ENCODE measurements around the gene C19orf44.
"Not testable (repeated sequence)": the region's sequence is repeated elsewhere in the genome, so short reads cannot be mapped to it uniquely, and the experiment has no call there.

The C19orf44 gene

DNA sequence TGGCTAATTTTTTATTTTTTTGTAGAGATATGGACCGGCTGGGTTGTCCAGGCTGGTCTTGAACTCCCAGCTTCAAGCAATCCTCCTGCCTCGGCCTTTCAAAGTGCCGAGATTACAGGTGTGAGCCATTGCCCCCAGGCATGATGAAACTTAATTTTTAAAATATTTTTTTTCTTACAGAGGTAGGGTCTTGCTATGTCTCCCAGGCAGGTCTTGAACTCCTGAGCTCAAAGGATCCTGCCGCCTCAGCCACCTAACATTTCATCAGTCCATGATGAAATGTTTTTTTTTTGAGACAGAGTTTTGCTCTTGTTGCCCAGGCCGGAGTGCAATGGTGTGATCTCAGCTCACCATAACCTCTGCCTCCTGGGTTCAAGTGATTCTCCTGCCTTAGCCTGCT is 12.4 kb downstream of the C19orf44 start:
- H3K23ac ChIP-seq (ENCODE audit: low read length in 2 of 2) = no peak overlapping the region
- peaks cover 2% of the 10 kb centered on the region for H3K4me1 ChIP-seq (ENCODE audit: control insufficient read depth, insufficient read depth, low read depth, low read length)
- no peak overlapping the region for H4K91ac ChIP-seq (ENCODE audit: low read length)
- no peaks in the 10 kb centered on the region for H3K9me3 ChIP-seq (ENCODE audit: control insufficient read depth, low read length)
- H2BK5ac ChIP-seq (ENCODE audit: low read depth, low read length, poor library complexity, severe bottlenecking) = no peak overlapping the region
- H3K14ac ChIP-seq (ENCODE audit: low read length in 2 of 2) = no peak overlapping the region
- 97% methylated on average over 5 of the region's 5 CpGs for WGBS
- H3K4ac ChIP-seq (ENCODE audit: low read depth in 1 of 2, low read length in 2 of 2) = no peak overlapping the region
- H3K79me1 ChIP-seq (replicated peaks; ENCODE audit: low read length, poor library complexity, severe bottlenecking) = peaks cover 13% of the 10 kb centered on the region
- H3K27ac ChIP-seq (ENCODE audit: low read length, poor library complexity, severe bottlenecking) = no peak overlapping the region
- H2BK120ac ChIP-seq (ENCODE audit: low read depth, low read length) = no peak overlapping the region
- H4K8ac ChIP-seq (ENCODE audit: low read length) = no peak overlapping the region
- H2AK5ac ChIP-seq (ENCODE audit: low read length, severe bottlenecking) = no peak overlapping the region
- no peak for DNase-seq
- no peaks in the 10 kb centered on the region for H3K27me3 ChIP-seq (ENCODE audit: control insufficient read depth in 1 of 2, insufficient read depth in 1 of 2, low read length in 2 of 2)
- H3K18ac ChIP-seq (ENCODE audit: low read depth in 1 of 2, low read length in 2 of 2) = no peak overlapping the region
- no peak overlapping the region for H2BK15ac ChIP-seq (ENCODE audit: low read depth, poor library complexity, severe bottlenecking)
- no peak overlapping the region for H2AFZ ChIP-seq (ENCODE audit: low read depth, low read length)
- peaks cover 46 to 59% of the 10 kb centered on the region in 2 experiments for H3K36me3 ChIP-seq (ENCODE audit: control insufficient read depth in 1 of 2, insufficient read depth in 2 of 2, low read depth in 1 of 2, low read length in 2 of 2)
- no peak overlapping the region for H3K4me2 ChIP-seq (ENCODE audit: low read length, poor library complexity, severe bottlenecking)
- H2BK12ac ChIP-seq (ENCODE audit: low read length in 2 of 2) = no peak overlapping the region
- no peak overlapping the region for H3K9ac ChIP-seq (ENCODE audit: low read length)
- no peak overlapping the region for H3K4me3 ChIP-seq (ENCODE audit: insufficient read depth in 1 of 2, low read depth in 1 of 2, low read length in 2 of 2)

DNA sequence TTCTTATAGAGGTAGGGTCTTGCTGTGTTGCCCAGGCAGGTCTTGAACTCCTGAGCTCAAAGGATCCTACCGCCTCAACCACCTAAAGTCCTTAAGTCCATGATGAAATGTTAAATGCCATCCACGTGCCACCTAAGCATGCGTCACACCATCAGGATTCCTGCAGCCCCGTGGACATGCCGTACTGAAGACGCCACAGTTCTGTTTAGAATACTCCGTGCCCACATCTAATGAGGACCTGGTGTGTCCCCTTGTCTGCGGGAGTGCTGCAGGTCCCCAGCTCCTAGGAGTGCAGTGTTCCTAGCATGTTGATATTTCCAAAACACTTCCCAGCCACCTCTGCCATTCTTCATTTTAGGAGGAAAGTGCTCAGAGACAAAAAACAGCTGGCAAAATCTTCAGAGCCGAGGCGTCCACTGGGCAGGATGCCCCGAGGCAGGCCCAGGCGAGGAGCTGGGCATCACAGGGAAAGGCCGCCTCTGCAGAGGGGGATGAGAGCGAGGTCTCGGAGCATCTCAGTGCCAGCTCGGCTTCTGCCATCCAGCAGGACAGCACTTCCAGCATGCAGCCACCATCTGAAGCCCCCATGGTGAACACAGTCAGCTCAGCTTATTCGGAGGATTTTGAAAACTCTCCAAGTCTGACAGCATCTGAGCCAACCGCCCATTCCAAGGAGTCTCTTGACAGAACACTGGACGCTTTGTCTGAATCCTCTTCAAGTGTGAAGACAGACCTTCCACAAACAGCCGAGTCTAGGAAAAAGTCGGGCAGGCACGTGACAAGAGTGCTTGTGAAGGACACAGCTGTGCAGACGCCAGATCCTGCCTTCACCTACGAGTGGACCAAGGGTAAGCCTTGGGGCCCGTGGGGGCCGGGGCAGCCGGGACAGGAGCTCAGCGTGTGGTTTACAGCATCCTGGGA is 13.2 kb downstream of the C19orf44 start:
- peak overlapping the region; percentile 25 for H3K9ac ChIP-seq (ENCODE audit: low read length)
- H2AK5ac ChIP-seq (ENCODE audit: low read length, severe bottlenecking) = no peak overlapping the region
- DNase-seq = no peak
- H2BK5ac ChIP-seq (ENCODE audit: low read depth, low read length, poor library complexity, severe bottlenecking) = no peak overlapping the region
- H2AFZ ChIP-seq (ENCODE audit: low read depth, low read length) = no peak overlapping the region
- H3K9me3 ChIP-seq (ENCODE audit: control insufficient read depth, low read length) = no peaks in the 10 kb centered on the region
- H3K27me3 ChIP-seq (ENCODE audit: control insufficient read depth in 1 of 2, insufficient read depth in 1 of 2, low read length in 2 of 2) = no peaks in the 10 kb centered on the region
- H3K4me2 ChIP-seq (ENCODE audit: low read length, poor library complexity, severe bottlenecking) = no peak overlapping the region
- peaks cover 2% of the 10 kb centered on the region for H3K4me1 ChIP-seq (ENCODE audit: control insufficient read depth, insufficient read depth, low read depth, low read length)
- no peak overlapping the region for H2BK120ac ChIP-seq (ENCODE audit: low read depth, low read length)
- peaks cover 8% of the 10 kb centered on the region for H3K79me1 ChIP-seq (replicated peaks; ENCODE audit: low read length, poor library complexity, severe bottlenecking)
- no peak overlapping the region for H3K27ac ChIP-seq (ENCODE audit: low read length, poor library complexity, severe bottlenecking)
- H4K91ac ChIP-seq (ENCODE audit: low read length) = no peak overlapping the region
- H3K18ac ChIP-seq (ENCODE audit: low read depth in 1 of 2, low read length in 2 of 2) = no peak overlapping the region
- peak overlapping the region in 1 of 2 experiments; percentile 25 for H3K4me3 ChIP-seq (ENCODE audit: insufficient read depth in 1 of 2, low read depth in 1 of 2, low read length in 2 of 2)
- H4K8ac ChIP-seq (ENCODE audit: low read length) = no peak overlapping the region
- H3K36me3 ChIP-seq (ENCODE audit: control insufficient read depth in 1 of 2, insufficient read depth in 2 of 2, low read depth in 1 of 2, low read length in 2 of 2) = peaks cover 38 to 56% of the 10 kb centered on the region in 2 experiments
- WGBS = 96% methylated on average over 28 of the region's 28 CpGs
- no peak overlapping the region for H2BK15ac ChIP-seq (ENCODE audit: low read depth, poor library complexity, severe bottlenecking)
- no peak overlapping the region for H3K14ac ChIP-seq (ENCODE audit: low read length in 2 of 2)
- no peak overlapping the region for H3K23ac ChIP-seq (ENCODE audit: low read length in 2 of 2)
- H3K4ac ChIP-seq (ENCODE audit: low read depth in 1 of 2, low read length in 2 of 2) = no peak overlapping the region
- no peak overlapping the region for H2BK12ac ChIP-seq (ENCODE audit: low read length in 2 of 2)

DNA sequence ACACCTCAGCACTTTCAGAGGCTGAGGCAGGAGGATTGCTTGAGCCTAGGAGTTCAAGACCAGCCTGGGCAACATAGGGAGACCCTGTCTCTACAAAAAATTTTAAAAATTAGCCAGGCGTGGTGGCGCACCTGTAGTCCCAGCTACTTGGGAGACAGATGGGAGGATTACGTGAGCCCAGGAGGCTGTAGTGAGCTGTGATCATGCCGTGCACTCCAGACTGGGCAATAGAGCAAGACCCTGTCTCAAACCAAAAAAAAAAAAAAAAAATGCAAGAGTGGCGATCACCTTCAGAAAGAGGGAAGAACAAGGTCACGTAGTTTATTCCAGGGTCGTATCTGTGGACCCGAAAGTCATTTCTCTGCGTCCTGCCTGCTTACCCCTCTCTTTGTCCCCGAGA is 16.4 kb downstream of the C19orf44 start:
- H3K27ac ChIP-seq (ENCODE audit: low read length, poor library complexity, severe bottlenecking); H3K14ac ChIP-seq (ENCODE audit: low read length in 2 of 2); H3K18ac ChIP-seq (ENCODE audit: low read depth in 1 of 2, low read length in 2 of 2); H2BK12ac ChIP-seq (ENCODE audit: low read length in 2 of 2); H2AFZ ChIP-seq (ENCODE audit: low read depth, low read length); H3K9me3 ChIP-seq (ENCODE audit: control insufficient read depth, low read length); H4K91ac ChIP-seq (ENCODE audit: low read length); H2BK15ac ChIP-seq (ENCODE audit: low read depth, poor library complexity, severe bottlenecking); H2BK5ac ChIP-seq (ENCODE audit: low read depth, low read length, poor library complexity, severe bottlenecking); H2BK120ac ChIP-seq (ENCODE audit: low read depth, low read length); H2AK5ac ChIP-seq (ENCODE audit: low read length, severe bottlenecking); H3K4me1 ChIP-seq (ENCODE audit: control insufficient read depth, insufficient read depth, low read depth, low read length); DNase-seq; H3K4ac ChIP-seq (ENCODE audit: low read depth in 1 of 2, low read length in 2 of 2); H3K27me3 ChIP-seq (ENCODE audit: control insufficient read depth in 1 of 2, insufficient read depth in 1 of 2, low read length in 2 of 2); H3K4me3 ChIP-seq (ENCODE audit: insufficient read depth in 1 of 2, low read depth in 1 of 2, low read length in 2 of 2); H3K9ac ChIP-seq (ENCODE audit: low read length); H4K8ac ChIP-seq (ENCODE audit: low read length); H3K4me2 ChIP-seq (ENCODE audit: low read length, poor library complexity, severe bottlenecking): not testable (repeated sequence)
- 99% methylated on average over 10 of the region's 10 CpGs for WGBS
- peak overlapping the region in 1 of 2 experiments; percentile 66 for H3K23ac ChIP-seq (ENCODE audit: low read length in 2 of 2)
- H3K79me1 ChIP-seq (replicated peaks; ENCODE audit: low read length, poor library complexity, severe bottlenecking) = peaks cover 19% of the 10 kb centered on the region
- peaks cover 47 to 66% of the 10 kb centered on the region in 2 experiments for H3K36me3 ChIP-seq (ENCODE audit: control insufficient read depth in 1 of 2, insufficient read depth in 2 of 2, low read depth in 1 of 2, low read length in 2 of 2)

DNA sequence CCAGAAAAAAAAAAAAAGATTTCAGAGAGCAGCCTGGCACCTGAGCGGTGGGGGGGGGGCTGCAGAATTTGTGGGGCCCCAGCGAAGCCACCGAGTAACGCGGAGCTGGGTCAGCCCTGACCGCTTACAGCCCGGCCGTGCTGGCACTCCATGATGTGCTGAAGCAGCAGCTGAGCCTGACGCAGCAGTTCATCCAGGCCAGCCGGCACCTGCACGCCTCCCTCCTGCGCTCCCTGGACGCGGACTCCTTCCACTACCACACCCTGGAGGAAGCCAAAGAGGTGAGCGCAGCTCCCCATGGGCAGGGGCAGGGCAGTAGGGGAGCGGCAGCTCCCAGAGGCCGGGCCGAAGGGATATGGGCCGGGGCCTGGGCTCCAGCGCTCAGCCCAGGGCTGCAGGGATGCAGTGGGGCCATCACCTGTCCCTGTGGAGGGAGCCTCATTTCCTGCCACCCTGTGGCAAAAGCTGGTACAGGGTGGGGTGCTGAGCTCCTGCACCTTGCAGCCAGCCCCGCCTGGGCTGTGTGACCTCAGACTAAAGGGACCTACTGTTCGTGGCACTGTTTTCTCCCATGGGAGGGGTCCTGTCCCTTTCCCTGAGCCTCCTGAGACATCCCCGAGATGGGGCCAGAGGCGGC is 18.3 kb downstream of the C19orf44 start:
- Histone ChIP-seq H2BK5ac (ENCODE audit: low read depth, low read length, poor library complexity, severe bottlenecking) (no peak overlapping the region), H2AK5ac (ENCODE audit: low read length, severe bottlenecking) (no peak overlapping the region), H2BK120ac (ENCODE audit: low read depth, low read length) (no peak overlapping the region), H3K36me3 (ENCODE audit: control insufficient read depth in 1 of 2, insufficient read depth in 2 of 2, low read depth in 1 of 2, low read length in 2 of 2) (peaks cover 59 to 74% of the 10 kb centered on the region in 2 experiments), H3K4me1 (ENCODE audit: control insufficient read depth, insufficient read depth, low read depth, low read length) (no peaks in the 10 kb centered on the region), H3K27me3 (ENCODE audit: control insufficient read depth in 1 of 2, insufficient read depth in 1 of 2, low read length in 2 of 2) (no peaks in the 10 kb centered on the region), H3K9ac (ENCODE audit: low read length) (no peak overlapping the region), H2AFZ (ENCODE audit: low read depth, low read length) (no peak overlapping the region), H3K23ac (ENCODE audit: low read length in 2 of 2) (no peak overlapping the region), H3K27ac (ENCODE audit: low read length, poor library complexity, severe bottlenecking) (no peak overlapping the region), H2BK12ac (ENCODE audit: low read length in 2 of 2) (no peak overlapping the region), H3K4me3 (ENCODE audit: insufficient read depth in 1 of 2, low read depth in 1 of 2, low read length in 2 of 2) (no peak overlapping the region), H3K9me3 (ENCODE audit: control insufficient read depth, low read length) (no peaks in the 10 kb centered on the region), H3K18ac (ENCODE audit: low read depth in 1 of 2, low read length in 2 of 2) (no peak overlapping the region), H3K4me2 (ENCODE audit: low read length, poor library complexity, severe bottlenecking) (no peak overlapping the region), H3K79me1 (replicated peaks; ENCODE audit: low read length, poor library complexity, severe bottlenecking) (peaks cover 22% of the 10 kb centered on the region), H3K14ac (ENCODE audit: low read length in 2 of 2) (no peak overlapping the region), H2BK15ac (ENCODE audit: low read depth, poor library complexity, severe bottlenecking) (no peak overlapping the region), H4K8ac (ENCODE audit: low read length) (peak overlapping the region; percentile 2), H4K91ac (ENCODE audit: low read length) (no peak overlapping the region), H3K4ac (ENCODE audit: low read depth in 1 of 2, low read length in 2 of 2) (no peak overlapping the region)
- DNase-seq = no peak
- WGBS = 93% methylated on average over 24 of the region's 24 CpGs
